GM12872 (cell line): ENCODE data around the gene NOXO1.

ENCODE experiments used
- CTCF ChIP-seq: IDR thresholded peaks from 3 replicates; pipeline ENCODE4 v1.5.1; 2011; ENCODE audit warnings: low read depth, mild to moderate bottlenecking, low read length, moderate library complexity; ENCODE audit not compliant: insufficient read depth

Gene NOXO1

GRCh38 chr16:1963806-1964505, 17.3 kb downstream of the NOXO1 start:
- TF ChIP-seq CTCF, result peak; percentile 44; the same call in 2 of the 3 replicates

- no peak for TF ChIP-seq CTCF
These were observed 19.6 kb downstream of the NOXO1 start for GRCh38 chr16:1961651-1962067.

- TF ChIP-seq CTCF, result no peak
These were observed 20.3 kb downstream of the NOXO1 start for GRCh38 chr16:1960665-1961630.

- TF ChIP-seq CTCF, result peak; percentile 73; the same call in 2 of the 3 replicates
These were observed 21.8 kb downstream of the NOXO1 start, which contains the start of gene NDUFB10 for GRCh38 chr16:1959269-1960039. TSS of gene NDUFB10 (plus strand) at chr16:1959538. CDS start at chr16:1959625, 87 bp downstream.

GRCh38 chr16:1958715-1959268, 22.5 kb downstream of the NOXO1 start:
- no peak for TF ChIP-seq CTCF

GRCh38 chr16:1953734-1954133, 27.5 kb downstream of the NOXO1 start:
- no peak for TF ChIP-seq CTCF

GRCh38 chr16:1950559-1950958, 30.7 kb downstream of the NOXO1 start:
- no peak for TF ChIP-seq CTCF
